HG03460 (cell line): ENCODE measurements around the gene IL6.
"Not testable (repeated sequence)": the region's sequence is repeated elsewhere in the genome, so short reads cannot be mapped to it uniquely, and the experiment has no call there.

Experiments used
- ATAC-seq: cut with Tn5 transposase; IDR thresholded peaks from one replicate; pipeline ENCODE4 v1.9.1; 2021; ENCODE audit not compliant: unreplicated experiment

IL6 gene

DNA sequence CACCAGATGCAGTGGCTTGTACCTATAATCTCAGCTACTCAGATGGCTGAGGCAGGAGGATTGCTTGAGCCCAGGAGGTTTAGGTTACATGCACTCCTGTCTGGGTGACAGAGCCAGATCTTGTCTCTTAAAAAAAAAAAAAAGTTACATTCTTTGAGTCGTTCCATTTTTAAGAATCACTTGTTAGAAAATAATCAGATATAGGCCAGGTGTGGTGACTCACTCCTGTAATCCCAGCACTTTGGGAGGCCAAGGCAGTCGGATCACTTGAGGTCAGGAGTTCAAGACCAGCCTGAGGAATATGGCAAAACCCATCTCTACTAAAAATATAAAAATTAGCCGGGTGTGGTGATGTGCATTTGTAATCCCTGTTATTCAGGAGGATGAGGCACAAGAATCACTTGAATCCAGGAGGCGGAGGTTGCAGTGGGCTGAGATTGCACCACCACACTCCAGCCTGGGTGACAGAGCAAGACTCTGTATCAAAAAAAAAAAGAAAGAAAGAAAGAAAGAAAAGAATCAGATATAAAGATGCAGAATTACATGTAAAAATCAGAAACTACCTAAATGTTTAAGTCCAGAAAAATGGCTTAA, 52.8 kb downstream of the IL6 start:
- not testable (repeated sequence) for ATAC-seq

DNA sequence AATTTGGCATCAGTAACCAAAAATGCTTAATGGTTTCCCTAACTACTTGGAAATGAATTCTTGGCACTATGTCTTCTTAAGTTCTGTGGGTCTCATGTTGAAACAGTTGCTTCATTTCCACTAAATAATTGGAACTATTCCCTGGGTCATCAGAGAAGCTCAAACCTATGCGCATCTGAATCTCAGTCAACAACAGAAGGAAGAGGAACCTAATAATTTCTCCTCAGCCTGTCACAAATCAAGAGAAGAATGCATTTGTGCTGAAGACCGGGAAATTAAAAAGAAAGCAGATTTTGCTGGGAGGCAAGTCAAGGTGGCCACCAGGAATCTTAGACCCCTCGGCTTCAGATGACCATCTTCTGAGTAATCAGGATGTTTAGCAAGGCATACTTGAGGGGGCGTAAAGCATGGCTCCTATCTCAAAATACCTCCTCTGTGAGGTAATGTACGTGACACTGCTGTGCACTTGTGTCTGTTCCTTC, 54.3 kb downstream of the IL6 start:
- no peak for ATAC-seq
